ENCODE measurements around the gene MDFIC.

MDFIC gene

GRCh38 chr7:114942446-114943175, 20.7 kb downstream of the MDFIC start:
- peaks cover 5% of the 10 kb centered on the region for H3K4me1 ChIP-seq (ENCODE audit: control insufficient read depth, insufficient read depth, low read length)
- no peaks in the 10 kb centered on the region for H3K36me3 ChIP-seq (ENCODE audit: control insufficient read depth, insufficient read depth, low read length)
- no peaks in the 10 kb centered on the region for H3K27me3 ChIP-seq (ENCODE audit: control insufficient read depth, insufficient read depth, low read length)
- H3K27ac ChIP-seq (ENCODE audit: low read depth, low read length), result no peak overlapping the region
- H3K9ac ChIP-seq (ENCODE audit: low read length), result no peak overlapping the region
- no peak overlapping the region for H3K4me3 ChIP-seq (ENCODE audit: low read length)

DNA sequence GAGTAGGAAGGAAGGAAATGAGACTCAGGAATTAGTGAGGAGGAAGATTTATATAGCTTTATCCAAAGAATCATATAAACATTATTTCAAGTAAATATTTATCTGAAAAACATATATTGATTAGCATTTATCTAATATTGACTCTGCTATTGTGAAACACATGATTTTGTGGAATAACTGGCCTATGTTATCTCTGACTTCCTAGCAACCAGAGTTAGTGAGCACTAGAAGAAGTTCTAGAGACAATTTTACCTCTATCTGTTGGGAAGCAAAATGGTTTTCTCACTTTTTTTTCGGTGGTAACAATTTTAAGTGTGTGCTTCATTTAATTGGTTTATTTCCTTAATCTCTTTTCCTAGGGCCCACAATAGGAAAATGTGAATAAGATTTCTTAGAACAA, 21.6 kb downstream of the MDFIC start:
- no peak overlapping the region for H3K4me3 ChIP-seq (ENCODE audit: low read length)
- no peak overlapping the region for H3K9ac ChIP-seq (ENCODE audit: low read length)
- peaks cover 5% of the 10 kb centered on the region for H3K4me1 ChIP-seq (ENCODE audit: control insufficient read depth, insufficient read depth, low read length)
- H3K27me3 ChIP-seq (ENCODE audit: control insufficient read depth, insufficient read depth, low read length), result no peaks in the 10 kb centered on the region
- H3K27ac ChIP-seq (ENCODE audit: low read depth, low read length), result no peak overlapping the region
- no peaks in the 10 kb centered on the region for H3K36me3 ChIP-seq (ENCODE audit: control insufficient read depth, insufficient read depth, low read length)

- Histone ChIP-seq H3K9ac (ENCODE audit: low read length) (no peak overlapping the region), H3K27ac (ENCODE audit: low read depth, low read length) (peak overlapping the region; percentile 77), H3K27me3 (ENCODE audit: control insufficient read depth, insufficient read depth, low read length) (no peaks in the 10 kb centered on the region), H3K4me1 (ENCODE audit: control insufficient read depth, insufficient read depth, low read length) (peaks cover 5% of the 10 kb centered on the region), H3K4me3 (ENCODE audit: low read length) (no peak overlapping the region), H3K36me3 (ENCODE audit: control insufficient read depth, insufficient read depth, low read length) (no peaks in the 10 kb centered on the region)
Measured at GRCh38 chr7:114943953-114944744, 22.3 kb downstream of the MDFIC start.

DNA sequence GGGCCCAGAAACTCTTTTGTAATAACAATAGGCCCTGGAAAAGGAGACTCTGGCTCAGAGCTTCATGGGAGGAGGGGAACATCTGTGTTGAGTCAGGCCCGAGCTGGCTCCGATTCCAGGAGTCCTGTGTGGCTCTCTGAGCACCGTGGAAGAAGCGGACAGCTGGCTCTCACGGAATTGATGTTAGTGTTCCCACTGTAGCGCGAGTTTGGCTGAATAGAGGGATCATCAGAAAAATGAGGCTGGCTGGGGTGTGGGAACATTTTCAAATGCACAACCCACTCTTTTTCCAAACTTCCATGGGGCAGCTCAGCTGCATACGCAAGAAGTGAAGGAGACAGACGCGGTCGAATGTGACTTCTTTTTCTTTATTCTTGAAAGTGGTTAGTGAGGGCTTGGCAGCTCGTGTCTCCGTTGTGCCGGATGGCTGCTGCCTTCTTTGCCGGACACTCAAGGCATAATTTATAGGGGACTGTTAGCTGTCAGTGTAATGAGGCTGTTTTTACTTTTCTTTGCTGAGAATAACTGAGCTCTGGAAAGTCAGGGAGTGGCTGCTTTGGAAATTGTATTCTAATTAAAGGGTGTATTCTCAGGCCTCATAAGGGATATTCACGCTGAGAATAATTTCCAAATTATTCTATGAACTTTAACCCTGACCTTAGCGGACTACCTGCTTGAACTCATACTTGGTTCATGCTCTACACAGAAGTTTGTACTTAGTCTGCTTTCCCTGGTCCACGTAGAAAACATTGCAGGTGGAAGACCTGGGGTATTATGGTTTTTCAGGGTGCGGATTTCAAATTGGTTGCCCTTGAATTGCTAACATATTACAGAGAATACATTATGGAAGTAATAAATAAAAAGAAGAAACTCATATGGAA, 23.1 kb downstream of the MDFIC start:
- H3K36me3 ChIP-seq (ENCODE audit: control insufficient read depth, insufficient read depth, low read length), result no peaks in the 10 kb centered on the region
- H3K4me1 ChIP-seq (ENCODE audit: control insufficient read depth, insufficient read depth, low read length), result peaks cover 5% of the 10 kb centered on the region
- H3K27ac ChIP-seq (ENCODE audit: low read depth, low read length), result peak overlapping the region; percentile 77
- no peak overlapping the region for H3K9ac ChIP-seq (ENCODE audit: low read length)
- peak overlapping the region; percentile 34 for H3K4me3 ChIP-seq (ENCODE audit: low read length)
- no peaks in the 10 kb centered on the region for H3K27me3 ChIP-seq (ENCODE audit: control insufficient read depth, insufficient read depth, low read length)

DNA sequence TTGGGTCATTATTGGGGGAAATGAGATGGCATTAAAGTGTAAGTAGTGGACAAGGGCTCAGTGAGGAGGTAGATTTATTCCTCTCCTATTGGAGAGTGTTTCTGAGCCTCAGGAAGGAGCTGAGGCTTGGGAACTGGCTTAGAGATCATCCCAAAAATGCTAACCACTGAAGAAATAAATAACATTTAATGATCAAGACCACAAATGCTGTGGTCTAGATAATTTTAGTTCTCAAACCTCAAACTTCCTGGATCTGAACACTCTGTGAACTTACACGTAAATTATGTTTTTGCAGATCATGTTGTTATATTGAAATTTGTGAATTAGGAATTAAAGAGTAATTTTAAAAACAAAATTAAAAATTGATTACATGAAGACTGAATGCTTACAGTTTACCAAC, 27.3 kb downstream of the MDFIC start:
- no peak overlapping the region for H3K4me3 ChIP-seq (ENCODE audit: low read length)

DNA sequence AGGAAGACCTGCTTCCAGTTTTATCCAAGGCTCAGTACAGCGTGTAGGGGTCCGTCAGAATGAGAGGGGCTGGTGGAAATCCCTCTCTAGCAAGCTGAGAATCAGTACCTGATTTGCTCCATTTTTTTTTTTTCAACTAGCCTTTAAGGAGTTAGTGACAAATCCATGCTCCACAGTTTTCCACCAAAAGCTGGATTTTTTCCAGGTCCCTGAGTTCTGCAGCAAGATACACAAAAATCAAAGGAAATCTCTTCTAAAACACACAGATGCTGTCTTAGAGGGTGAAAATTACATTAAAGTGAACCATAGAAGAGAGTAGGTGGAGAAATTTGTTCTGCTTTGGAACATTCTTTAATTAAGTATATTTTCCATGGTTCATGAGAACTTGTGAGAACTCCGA, 30.4 kb downstream of the MDFIC start:
- H3K36me3 ChIP-seq (ENCODE audit: control insufficient read depth, insufficient read depth, low read length), result no peaks in the 10 kb centered on the region
- H3K9ac ChIP-seq (ENCODE audit: low read length), result no peak overlapping the region
- H3K27ac ChIP-seq (ENCODE audit: low read depth, low read length), result no peak overlapping the region
- H3K27me3 ChIP-seq (ENCODE audit: control insufficient read depth, insufficient read depth, low read length), result no peaks in the 10 kb centered on the region
- H3K4me1 ChIP-seq (ENCODE audit: control insufficient read depth, insufficient read depth, low read length), result no peaks in the 10 kb centered on the region
- no peak overlapping the region for H3K4me3 ChIP-seq (ENCODE audit: low read length)

More for the DNA sequence above, 27.3 kb downstream of the MDFIC start:
- H3K4me1 ChIP-seq (ENCODE audit: control insufficient read depth, insufficient read depth, low read length), result peaks cover 3% of the 10 kb centered on the region
- H3K9ac ChIP-seq (ENCODE audit: low read length), result no peak overlapping the region
- H3K27me3 ChIP-seq (ENCODE audit: control insufficient read depth, insufficient read depth, low read length), result no peaks in the 10 kb centered on the region
- H3K36me3 ChIP-seq (ENCODE audit: control insufficient read depth, insufficient read depth, low read length), result no peaks in the 10 kb centered on the region
- no peak overlapping the region for H3K27ac ChIP-seq (ENCODE audit: low read depth, low read length)

- Histone ChIP-seq H3K36me3 (ENCODE audit: control insufficient read depth, insufficient read depth, low read length) (no peaks in the 10 kb centered on the region), H3K27me3 (ENCODE audit: control insufficient read depth, insufficient read depth, low read length) (no peaks in the 10 kb centered on the region), H3K4me1 (ENCODE audit: control insufficient read depth, insufficient read depth, low read length) (no peaks in the 10 kb centered on the region), H3K4me3 (ENCODE audit: low read length) (no peak overlapping the region), H3K27ac (ENCODE audit: low read depth, low read length) (no peak overlapping the region), H3K9ac (ENCODE audit: low read length) (no peak overlapping the region)
Measured at GRCh38 chr7:114953724-114954123, 31.8 kb downstream of the MDFIC start.

- H3K9ac ChIP-seq (ENCODE audit: low read length), result no peak overlapping the region
- H3K36me3 ChIP-seq (ENCODE audit: control insufficient read depth, insufficient read depth, low read length), result no peaks in the 10 kb centered on the region
- no peaks in the 10 kb centered on the region for H3K27me3 ChIP-seq (ENCODE audit: control insufficient read depth, insufficient read depth, low read length)
- H3K27ac ChIP-seq (ENCODE audit: low read depth, low read length), result no peak overlapping the region
- H3K4me3 ChIP-seq (ENCODE audit: low read length), result no peak overlapping the region
- no peaks in the 10 kb centered on the region for H3K4me1 ChIP-seq (ENCODE audit: control insufficient read depth, insufficient read depth, low read length)
Measured at GRCh38 chr7:114956702-114957101, 34.8 kb downstream of the MDFIC start.

- Histone ChIP-seq H3K9ac (ENCODE audit: low read length) (no peak overlapping the region), H3K4me1 (ENCODE audit: control insufficient read depth, insufficient read depth, low read length) (no peaks in the 10 kb centered on the region), H3K36me3 (ENCODE audit: control insufficient read depth, insufficient read depth, low read length) (no peaks in the 10 kb centered on the region), H3K27me3 (ENCODE audit: control insufficient read depth, insufficient read depth, low read length) (no peaks in the 10 kb centered on the region), H3K4me3 (ENCODE audit: low read length) (no peak overlapping the region), H3K27ac (ENCODE audit: low read depth, low read length) (no peak overlapping the region)
Measured at GRCh38 chr7:114957444-114957843, 35.5 kb downstream of the MDFIC start.

DNA sequence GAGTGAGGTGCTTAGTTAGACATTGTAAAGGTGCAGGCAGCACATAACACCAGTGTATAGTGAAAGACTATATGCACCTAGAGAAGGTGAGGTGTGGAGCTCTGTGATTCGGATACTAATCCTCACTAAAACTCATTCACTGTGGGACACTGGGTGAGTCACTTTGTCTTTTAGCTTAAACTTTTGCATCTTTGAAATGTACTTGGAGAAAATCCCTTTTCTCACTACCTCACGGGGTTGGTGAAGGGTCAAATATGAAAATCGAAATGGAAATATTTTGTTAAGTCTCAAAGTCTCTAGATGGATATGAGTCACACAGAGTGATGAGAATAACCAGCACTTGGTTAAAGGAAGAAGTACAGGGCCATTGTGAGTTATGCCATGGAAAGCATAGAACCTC, 38.0 kb downstream of the MDFIC start:
- no peak overlapping the region for H3K27ac ChIP-seq (ENCODE audit: low read depth, low read length)
- H3K4me1 ChIP-seq (ENCODE audit: control insufficient read depth, insufficient read depth, low read length), result no peaks in the 10 kb centered on the region
- no peaks in the 10 kb centered on the region for H3K36me3 ChIP-seq (ENCODE audit: control insufficient read depth, insufficient read depth, low read length)
- no peaks in the 10 kb centered on the region for H3K27me3 ChIP-seq (ENCODE audit: control insufficient read depth, insufficient read depth, low read length)
- no peak overlapping the region for H3K4me3 ChIP-seq (ENCODE audit: low read length)
- H3K9ac ChIP-seq (ENCODE audit: low read length), result no peak overlapping the region

DNA sequence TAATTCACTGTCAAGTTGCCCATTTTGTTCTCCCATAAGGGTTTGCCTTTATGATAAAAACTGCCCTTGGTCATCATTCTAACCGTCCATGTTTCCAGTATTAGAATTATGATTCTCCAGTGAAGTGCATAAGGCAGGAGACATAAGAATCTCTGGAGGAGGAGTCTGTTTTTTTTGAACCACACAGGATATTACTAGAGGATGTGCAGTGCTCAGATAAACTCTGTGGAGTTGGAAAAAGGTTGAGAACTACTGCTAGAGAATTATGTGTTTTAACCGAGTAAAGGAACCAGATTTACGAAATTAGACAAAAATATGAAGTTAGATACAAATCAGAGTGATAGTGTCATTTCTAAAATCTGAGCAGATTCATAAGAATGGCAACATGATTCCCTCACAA, 40.5 kb downstream of the MDFIC start:
- Histone ChIP-seq H3K4me1 (ENCODE audit: control insufficient read depth, insufficient read depth, low read length) (no peaks in the 10 kb centered on the region), H3K9ac (ENCODE audit: low read length) (no peak overlapping the region), H3K4me3 (ENCODE audit: low read length) (no peak overlapping the region), H3K27ac (ENCODE audit: low read depth, low read length) (no peak overlapping the region), H3K27me3 (ENCODE audit: control insufficient read depth, insufficient read depth, low read length) (no peaks in the 10 kb centered on the region), H3K36me3 (ENCODE audit: control insufficient read depth, insufficient read depth, low read length) (no peaks in the 10 kb centered on the region)

DNA sequence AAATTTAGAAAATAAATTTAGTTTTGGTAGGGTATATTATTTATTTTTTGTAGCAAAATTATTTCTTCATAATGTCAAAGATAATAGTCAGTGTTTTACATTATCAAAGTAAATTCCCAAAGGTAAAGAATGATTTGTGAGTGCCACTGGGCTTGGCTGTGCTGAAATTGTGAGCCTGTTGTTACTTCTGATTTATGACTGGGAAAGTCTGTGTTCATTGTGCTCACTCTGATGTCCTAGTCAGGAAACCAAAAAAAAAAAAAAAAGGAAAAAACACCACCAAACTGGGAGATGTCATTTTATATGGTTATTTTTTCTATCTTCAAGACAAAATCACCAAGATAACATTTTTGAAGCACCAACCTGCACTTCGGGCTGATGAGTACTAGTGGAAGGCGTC, 44.3 kb downstream of the MDFIC start:
- H3K27ac ChIP-seq (ENCODE audit: low read depth, low read length), result no peak overlapping the region
- H3K9ac ChIP-seq (ENCODE audit: low read length), result no peak overlapping the region
- H3K4me3 ChIP-seq (ENCODE audit: low read length), result no peak overlapping the region
- no peaks in the 10 kb centered on the region for H3K4me1 ChIP-seq (ENCODE audit: control insufficient read depth, insufficient read depth, low read length)
- no peaks in the 10 kb centered on the region for H3K27me3 ChIP-seq (ENCODE audit: control insufficient read depth, insufficient read depth, low read length)
- no peaks in the 10 kb centered on the region for H3K36me3 ChIP-seq (ENCODE audit: control insufficient read depth, insufficient read depth, low read length)
